GM19372 (cell line): ENCODE data around the gene KCNQ5.
A peak's percentile ranks its signal among the peaks of the same experiment; 100 is the strongest.

Experiments used
- ATAC-seq: cut with Tn5 transposase; IDR thresholded peaks from one replicate; pipeline ENCODE4 v1.9.1; 2021; ENCODE audit warnings: mild to moderate bottlenecking, low read depth, moderate library complexity; ENCODE audit not compliant: unreplicated experiment

Gene KCNQ5

DNA sequence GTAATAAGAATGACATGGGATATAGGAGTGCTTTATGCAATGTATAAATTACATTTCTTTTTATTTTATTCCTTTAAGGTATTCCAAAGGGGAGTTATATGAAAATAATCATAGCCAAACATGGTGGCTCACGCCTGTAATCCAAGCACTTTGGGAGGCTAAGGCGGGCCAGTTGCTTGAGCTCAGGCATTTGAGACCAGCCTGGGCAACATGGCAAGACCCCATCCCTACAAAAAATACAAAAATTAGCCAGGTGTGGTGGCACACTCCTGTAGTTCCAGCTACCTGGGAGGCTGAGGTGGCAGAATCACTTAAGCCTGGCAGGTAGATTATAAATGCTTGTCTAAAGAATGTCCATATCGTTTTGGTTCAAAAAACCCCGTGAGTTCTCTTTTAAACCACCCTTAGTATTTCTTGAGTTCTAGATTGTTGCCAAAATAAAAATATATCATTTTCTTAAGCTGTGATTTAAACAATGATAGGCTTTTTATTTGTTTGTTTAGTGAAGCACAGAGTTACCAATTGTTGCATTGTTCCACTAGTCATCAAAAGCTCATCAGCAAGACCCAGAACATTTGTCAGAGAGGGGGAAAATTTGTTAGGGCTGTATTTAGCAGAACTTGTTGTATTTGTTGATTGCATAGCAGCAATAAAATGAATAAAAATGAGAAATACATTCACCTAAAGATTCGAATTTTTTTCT lies 457.2 kb downstream of the KCNQ5 start:
- ATAC-seq: no peak

DNA sequence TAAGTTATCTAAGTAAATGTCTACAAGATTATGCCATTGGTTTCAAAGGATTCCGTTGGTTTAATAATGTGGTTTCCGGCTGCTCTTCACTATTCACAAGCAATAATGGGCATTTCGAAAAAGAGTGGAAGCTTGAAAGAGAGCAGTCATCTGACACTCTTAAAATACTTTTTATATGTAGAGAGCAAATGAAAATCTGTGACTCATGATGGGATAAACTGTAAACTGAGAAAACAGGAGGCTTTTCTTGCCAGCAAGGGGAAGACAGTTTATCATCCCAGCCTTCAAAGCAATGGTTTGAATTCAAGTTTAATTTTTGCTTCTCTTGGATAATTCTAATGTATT lies 457.7 kb downstream of the KCNQ5 start:
- no peak for ATAC-seq

DNA sequence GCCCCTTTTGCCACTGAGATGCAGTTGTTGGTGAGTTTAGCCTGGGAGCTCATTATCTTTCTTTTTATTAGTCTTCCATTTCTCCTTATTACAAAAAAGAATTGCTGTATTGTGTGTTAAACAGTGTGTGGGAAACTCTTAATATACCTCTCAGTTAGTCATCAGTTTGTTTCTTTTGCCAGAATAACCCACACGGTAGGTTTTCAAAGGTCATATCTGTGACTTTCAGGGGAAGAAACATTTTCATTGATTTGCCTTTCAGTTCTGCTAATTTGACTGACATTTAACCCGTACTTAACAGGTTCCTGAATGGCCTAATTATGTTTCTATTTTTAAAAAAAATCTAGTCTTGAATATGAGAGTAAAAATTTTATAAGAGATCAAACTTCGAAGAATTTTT lies 458.1 kb downstream of the KCNQ5 start:
- no peak for ATAC-seq

DNA sequence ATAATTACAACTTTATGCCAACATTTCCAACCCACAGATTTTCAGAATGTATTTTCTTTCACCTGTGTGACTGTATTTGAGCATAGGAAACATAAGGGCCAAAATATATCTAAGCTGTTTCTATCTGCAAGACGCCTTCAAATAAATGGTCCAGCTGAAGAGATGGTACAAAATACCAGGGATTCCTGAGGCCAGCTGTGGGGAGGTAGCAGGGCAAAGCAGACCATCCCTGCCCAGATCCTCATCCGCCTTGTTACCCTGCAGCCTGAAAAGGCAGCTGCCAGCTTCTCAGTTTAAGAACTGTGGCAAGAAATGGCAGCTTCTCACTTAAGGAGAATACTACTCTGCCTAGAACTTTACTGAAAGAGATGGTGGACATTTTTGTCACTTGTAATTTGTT lies 460.1 kb downstream of the KCNQ5 start:
- no peak for ATAC-seq

DNA sequence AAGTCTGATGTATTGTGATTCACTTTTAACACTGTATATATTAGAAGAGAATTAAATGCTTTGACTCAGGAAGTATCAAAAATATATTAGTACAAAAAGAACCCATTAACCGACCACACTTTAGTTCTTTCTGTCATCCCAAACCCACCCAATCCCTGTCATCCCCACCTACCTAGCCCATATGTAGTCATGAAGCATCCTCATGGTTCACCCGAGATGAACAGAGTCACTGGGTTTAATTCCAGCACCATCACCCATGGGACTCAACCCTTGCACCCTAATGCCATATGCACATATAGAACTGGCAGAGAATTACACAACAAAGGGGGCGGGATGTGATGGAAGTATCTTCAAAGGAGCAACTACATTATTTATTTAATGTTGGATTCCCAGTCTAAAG lies 462.0 kb downstream of the KCNQ5 start:
- no peak for ATAC-seq

DNA sequence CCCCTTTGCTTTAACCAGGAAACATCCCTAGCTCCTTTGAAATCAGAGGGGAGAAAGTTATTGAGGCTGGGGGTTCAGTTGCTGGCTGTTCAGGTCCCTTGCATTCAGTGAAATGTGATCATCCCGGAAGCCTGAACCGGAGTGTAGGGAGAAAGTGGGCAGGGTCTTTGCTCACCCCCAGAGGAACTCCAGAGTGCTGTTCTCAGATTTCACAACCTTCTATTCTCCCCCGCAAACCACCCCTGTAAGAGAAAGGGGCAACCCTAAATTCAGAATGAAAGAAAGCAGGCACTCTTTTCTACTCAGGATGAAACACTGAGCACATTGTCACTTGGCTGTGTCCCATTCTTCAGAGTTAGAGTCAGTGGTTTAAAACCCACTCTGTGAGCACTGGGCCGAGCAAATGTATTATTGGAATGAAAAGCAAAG lies 463.6 kb downstream of the KCNQ5 start:
- ATAC-seq: no peak

DNA sequence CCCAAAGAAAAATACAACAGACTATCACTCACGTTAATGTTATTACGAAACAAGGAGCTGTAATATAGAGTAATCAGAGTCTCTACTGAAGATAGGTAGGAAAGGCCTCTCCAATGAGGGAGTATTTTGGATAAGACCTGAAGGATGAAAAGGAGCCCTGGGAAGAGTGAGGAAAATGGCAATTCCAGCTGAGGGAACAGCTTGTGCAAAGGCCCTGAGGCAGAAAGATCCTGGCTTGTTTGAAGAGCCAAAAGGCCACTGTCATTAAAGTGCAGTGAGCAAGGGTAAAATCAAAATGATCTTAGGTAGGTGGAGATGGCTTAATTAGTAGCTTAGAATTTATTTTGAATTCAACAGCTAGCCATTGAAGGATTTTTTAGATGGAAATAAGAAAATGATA lies 464.9 kb downstream of the KCNQ5 start:
- ATAC-seq: no peak

GRCh38 chr6:73088138-73088813 lies 466.4 kb downstream of the KCNQ5 start:
- ATAC-seq: no peak

GRCh38 chr6:73104921-73105320 lies 483.1 kb downstream of the KCNQ5 start:
- no peak for ATAC-seq

DNA sequence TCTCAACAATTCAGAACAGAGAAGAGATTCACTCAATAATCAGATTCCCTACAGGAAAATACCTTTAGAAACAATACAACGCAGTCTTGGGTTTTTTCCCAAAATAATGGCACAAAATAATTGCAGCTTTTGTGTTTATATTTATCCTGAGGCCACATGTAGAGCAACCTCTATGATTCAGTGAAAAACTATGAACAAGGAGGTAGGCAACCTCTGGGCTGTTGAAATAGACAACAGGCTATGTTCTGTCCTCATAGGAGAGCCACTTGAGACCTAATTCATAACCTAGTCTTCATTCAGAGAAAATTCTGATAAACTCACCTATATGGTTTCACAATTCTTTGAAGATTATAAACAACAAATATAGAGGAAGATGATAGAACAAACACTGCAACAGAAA lies 485.2 kb downstream of the KCNQ5 start:
- ATAC-seq: no peak

GRCh38 chr6:73108949-73109348 lies 487.1 kb downstream of the KCNQ5 start:
- ATAC-seq: no peak

DNA sequence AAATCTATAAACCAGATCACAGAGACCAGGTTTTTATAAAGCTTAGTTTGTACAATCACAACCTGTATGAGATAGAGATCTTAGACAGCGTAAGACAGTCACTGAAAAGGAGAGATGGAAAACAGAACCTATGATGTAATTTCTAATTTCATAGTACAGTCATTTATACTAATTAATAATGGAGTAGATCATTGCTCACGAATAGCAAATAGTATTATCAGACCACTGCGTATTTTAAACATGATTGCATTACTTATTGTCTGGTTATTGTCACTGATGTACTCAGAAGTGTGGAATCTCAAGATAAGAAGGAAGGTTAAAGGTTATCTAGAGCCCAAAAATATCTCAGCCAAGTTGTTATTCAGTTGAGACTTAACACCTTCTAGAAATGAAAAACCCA lies 487.8 kb downstream of the KCNQ5 start:
- ATAC-seq: no peak

GRCh38 chr6:73116330-73116729 lies 494.5 kb downstream of the KCNQ5 start:
- ATAC-seq: no peak

GRCh38 chr6:73121421-73121993 lies 499.6 kb downstream of the KCNQ5 start:
- no peak for ATAC-seq

DNA sequence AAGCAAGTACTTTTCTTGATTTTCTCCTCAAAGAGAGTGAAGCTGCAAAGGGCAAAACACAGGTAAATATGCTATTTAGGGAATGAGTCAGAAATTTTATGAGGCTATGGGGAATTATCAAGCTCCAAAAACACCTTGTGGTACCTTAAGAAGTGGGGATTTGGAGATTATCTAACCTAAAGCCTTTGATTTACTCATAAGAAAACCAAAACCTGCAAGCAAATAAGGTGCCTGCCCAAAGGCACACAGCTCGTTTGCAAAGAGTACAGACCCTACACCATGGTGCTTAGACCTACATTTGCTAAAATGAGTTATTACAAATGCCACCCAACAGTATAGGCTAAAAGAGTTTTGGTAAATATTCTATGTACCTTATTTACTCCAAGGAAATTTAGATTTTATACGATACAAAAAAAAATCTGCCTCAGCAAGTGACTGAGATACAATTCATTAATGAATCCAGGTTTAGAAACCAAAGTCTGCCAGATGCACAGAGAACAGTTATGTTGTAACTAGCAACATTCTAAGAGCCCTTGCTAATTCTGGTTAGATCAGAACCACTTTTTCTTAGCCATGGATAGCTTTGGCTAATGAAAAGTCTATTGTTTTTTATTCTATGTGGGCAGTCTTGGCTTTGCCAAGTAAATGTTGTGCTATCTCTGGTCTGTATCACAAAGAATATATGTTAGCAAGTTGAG lies 501.9 kb downstream of the KCNQ5 start:
- no peak for ATAC-seq

DNA sequence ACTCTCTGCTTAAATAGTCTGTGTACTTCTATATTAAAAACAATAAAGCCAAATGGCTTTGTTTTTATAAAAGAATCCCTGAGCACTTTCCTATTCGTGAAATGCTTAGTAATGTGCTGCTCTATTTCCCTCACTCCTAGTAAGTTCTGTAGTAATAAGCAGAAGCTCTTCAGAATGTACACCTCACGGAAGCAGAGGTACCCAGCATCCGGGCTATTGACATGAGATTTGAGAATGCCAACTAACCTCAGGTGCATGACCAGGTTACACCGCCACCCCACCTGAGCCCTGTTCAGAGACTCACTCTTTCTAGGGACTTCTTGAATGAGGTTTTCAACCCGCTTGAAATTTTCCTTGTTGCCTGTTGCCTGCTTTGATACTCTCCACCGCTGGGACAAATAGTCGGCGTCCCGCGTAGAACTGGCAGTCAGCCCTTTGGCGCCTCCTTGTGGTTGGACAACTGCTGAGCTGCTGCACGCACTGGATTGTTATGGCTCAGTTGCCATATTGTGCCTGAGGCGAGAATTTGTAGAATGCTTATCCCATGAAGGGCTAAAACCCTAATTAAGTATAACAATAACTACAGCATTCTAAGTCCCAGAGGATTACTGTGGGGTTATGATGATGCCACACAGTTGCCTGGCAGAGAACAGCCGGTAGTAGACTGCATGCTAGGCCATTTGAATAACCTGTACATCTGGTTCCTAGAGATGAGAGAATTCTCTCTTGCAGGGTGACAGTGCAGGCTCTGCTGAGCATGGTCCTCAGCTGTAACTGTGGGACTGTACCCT lies 508.0 kb downstream of the KCNQ5 start:
- ATAC-seq: peak; percentile 97

DNA sequence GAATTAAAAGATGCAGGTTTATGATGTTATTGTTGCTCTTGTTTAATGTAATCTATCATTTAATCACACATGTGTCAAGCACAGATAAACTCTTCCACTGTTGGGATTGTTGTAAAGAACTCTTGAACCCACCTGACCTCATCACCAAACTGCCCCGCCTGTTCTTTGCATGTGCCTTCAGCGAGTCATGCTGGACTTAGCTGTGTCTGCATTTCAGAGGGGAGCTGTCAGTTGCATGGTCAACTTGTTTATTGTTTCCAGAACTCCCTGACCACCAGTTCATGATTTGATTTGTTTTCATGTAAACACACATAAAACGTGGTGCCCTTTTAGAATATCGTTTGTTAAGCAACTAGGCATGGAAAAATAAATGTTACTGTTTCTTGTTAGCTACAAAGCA lies 509.8 kb downstream of the KCNQ5 start:
- ATAC-seq: no peak

GRCh38 chr6:73134588-73134987 lies 512.7 kb downstream of the KCNQ5 start:
- no peak for ATAC-seq

- peak; percentile 85 for ATAC-seq
Measured at GRCh38 chr6:73139681-73140383, 518.0 kb downstream of the KCNQ5 start.

DNA sequence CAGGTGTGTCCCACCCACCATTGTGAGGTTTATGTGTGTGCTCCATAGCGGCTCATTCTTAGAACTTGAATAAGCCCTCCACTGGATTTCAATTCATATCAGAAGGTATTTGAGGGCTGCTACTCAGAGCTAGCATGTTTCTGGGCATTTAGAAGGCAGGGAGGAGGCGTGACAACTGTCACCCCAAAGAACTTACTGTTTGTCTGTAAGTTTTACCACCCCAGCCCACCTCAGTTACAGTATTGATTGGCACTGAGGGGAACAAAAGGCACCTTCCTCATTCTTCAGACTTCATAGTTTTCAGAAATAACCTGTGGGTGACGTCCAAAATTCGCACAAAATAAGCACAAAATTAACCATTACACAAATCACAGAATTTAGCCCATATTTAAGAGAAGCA lies 521.7 kb downstream of the KCNQ5 start:
- no peak for ATAC-seq
